K562 (cell line): ENCODE measurements around the gene RTL10. TPM values are rescaled to one million over a fixed set of nuclear protein-coding genes. Genes with fewer than 3 reads are reported as not detected.

Experiments
- BHLHE40 ChIP-seq: IDR thresholded peaks from 2 replicates; pipeline ENCODE4 v1.6.1; 2011; ENCODE audit warnings: low read length, improper control_type of control experiment
- E2F3 ChIP-seq: fragments of 250-450 bp; sonication (Bioruptor Pico); IDR thresholded peaks from 2 replicates; pipeline ENCODE4 v1.4.0; 2020; ENCODE audit warnings: mild to moderate bottlenecking
- GTF2F1 ChIP-seq: IDR thresholded peaks from 2 replicates; pipeline ENCODE4 v1.6.1; 2011; ENCODE audit warnings: low read depth, low read length, improper control_type of control experiment
- KDM5B ChIP-seq: fragments of 200-600 bp; sonication (generic); IDR thresholded peaks from 2 replicates; pipeline ENCODE4 v1.6.1; 2012; ENCODE audit warnings: low read depth, mild to moderate bottlenecking, moderate library complexity, low read length, control low read depth, inconsistent platforms; ENCODE audit not compliant: insufficient replicate concordance
- NCOA1 ChIP-seq: fragments of 450-650 bp; IDR thresholded peaks from 2 replicates; pipeline ENCODE4 v1.6.1; 2016; ENCODE audit warnings: low read depth
- RFX1 ChIP-seq: fragments of 450-650 bp; IDR thresholded peaks from 2 replicates; pipeline ENCODE4 v1.6.1; 2016; ENCODE audit warnings: mild to moderate bottlenecking, moderate library complexity
- YY1 ChIP-seq, 3 experiments: IDR thresholded peaks; 2 replicates each; pipeline ENCODE4 v1.6.1; 2011; ENCODE audit warnings: low read length in 2 of 3, mild to moderate bottlenecking in 2 of 3, moderate library complexity in 2 of 3, borderline replicate concordance in 1 of 3, control low read depth in 1 of 3, low read depth in 1 of 3; ENCODE audit not compliant: insufficient read depth in 3 of 3, insufficient replicate concordance in 2 of 3, control insufficient read depth in 1 of 3, insufficient read length in 1 of 3; ENCODE audit errors: extremely low read depth in 1 of 3
- ZKSCAN8 ChIP-seq: fragments of 200-800 bp; sonication (Bioruptor generic); IDR thresholded peaks from 2 replicates; pipeline ENCODE4 v1.6.1; 2016; ENCODE audit warnings: missing genetic modification characterization, missing compliant biosample characterization
- ZNF224 ChIP-seq: sonication (generic); formaldehyde crosslinking; IDR thresholded peaks from 2 replicates; pipeline ENCODE4 v1.8.0; 2022; ENCODE audit warnings: mild to moderate bottlenecking, missing genetic modification reagents
- ZNF239 ChIP-seq: fragments of 250-450 bp; sonication (Bioruptor Pico); IDR thresholded peaks from 2 replicates; pipeline ENCODE4 v1.4.0; 2020; ENCODE audit warnings: mild to moderate bottlenecking
- ZNF57 ChIP-seq: fragments of 450-650 bp; formaldehyde crosslinking; IDR thresholded peaks from 2 replicates; pipeline ENCODE4 v1.4.0; 2020; ENCODE audit warnings: mild to moderate bottlenecking, moderate library complexity
- polyA plus RNA-seq, 8 experiments: library from polyadenylated mRNA; depleted of rRNA in 4 of 8; stranded (reverse) in 5 of 8; unstranded in 3 of 8; fragments of >200 nt; fragmentation: Nextera tagmentation in 2 of 8; fragmentation: Illumina TruSeq in 1 of 8; extraction: Ambion mirVana in 2 of 8; extraction: Trizol in 1 of 8; gene quantifications; 2 replicates each; pipeline versions ENCODE4 v1.2.1 to v1.2.3, GENCODE V29; 2011 to 2014; ENCODE audit warnings: inconsistent platforms in 1 of 8, missing spikeins in 1 of 8
- total RNA-seq, 7 experiments: library from RNA; depleted of rRNA in 6 of 7; stranded (reverse); fragments of >200 nt in 6 of 7; fragmentation: Illumina TruSeq in 2 of 7; extraction: Trizol in 2 of 7; gene quantifications; 2 replicates each; pipeline versions ENCODE4 v1.2.1 to v1.2.3, GENCODE V29; 2011 to 2021; ENCODE audit warnings: low replicate concordance in 1 of 7
- TF ChIP-seq, protein P1 (sequence below): fragments of 250-450 bp; sonication (Bioruptor Pico); IDR thresholded peaks from 2 replicates; pipeline ENCODE4 v1.4.0; 2020; ENCODE audit warnings: mild to moderate bottlenecking
- TF ChIP-seq, protein P2 (sequence below): fragments of 250-450 bp; sonication (Bioruptor Pico); IDR thresholded peaks from 2 replicates; pipeline ENCODE4 v1.4.0; 2020

The RTL10 gene
- total and polyA plus RNA-seq, 9 of the 15 experiments (the other 6 are each of a cell fraction or from before 2014, with no cell fraction given): 19.8 to 75.5 (median 32.5) TPM

DNA sequence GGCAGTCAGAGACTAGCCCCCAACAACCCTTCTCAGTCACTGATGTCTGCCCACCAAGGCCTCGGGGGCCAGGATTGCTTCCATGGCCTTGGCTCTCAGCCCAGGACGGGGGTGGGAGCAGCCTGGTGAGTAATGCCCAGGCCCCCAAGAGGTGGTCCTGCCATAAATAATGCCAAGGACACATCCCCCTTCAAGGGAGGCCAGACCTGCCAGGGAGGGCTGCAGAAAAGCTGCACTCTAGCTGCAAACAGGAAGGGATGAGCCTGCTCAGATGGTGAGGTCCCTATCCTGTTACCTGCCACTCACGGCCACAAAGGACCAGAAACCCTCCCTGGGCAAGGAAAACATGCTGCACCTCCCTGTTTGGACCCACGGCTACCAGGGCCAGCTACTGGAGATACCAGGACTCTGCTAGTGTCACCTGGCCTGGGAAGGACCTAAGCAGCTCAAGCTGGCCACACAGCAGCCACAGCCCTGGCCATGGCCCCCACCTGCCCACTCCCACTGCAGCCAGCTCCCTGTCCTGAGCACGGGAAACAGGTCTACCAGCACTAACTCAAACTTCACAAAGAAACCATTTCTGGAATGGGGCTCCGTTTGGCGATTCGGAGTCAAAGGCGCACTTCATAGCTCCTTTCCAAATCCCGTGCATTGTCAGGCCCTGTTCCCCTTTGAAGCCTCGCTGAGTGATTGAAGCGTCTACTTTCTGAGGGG, 12.1 kb downstream of the RTL10 start (continued):
- no peak for TF ChIP-seq ZNF224 (CRISPR knock-in tag)
- TF ChIP-seq, protein P1, sequence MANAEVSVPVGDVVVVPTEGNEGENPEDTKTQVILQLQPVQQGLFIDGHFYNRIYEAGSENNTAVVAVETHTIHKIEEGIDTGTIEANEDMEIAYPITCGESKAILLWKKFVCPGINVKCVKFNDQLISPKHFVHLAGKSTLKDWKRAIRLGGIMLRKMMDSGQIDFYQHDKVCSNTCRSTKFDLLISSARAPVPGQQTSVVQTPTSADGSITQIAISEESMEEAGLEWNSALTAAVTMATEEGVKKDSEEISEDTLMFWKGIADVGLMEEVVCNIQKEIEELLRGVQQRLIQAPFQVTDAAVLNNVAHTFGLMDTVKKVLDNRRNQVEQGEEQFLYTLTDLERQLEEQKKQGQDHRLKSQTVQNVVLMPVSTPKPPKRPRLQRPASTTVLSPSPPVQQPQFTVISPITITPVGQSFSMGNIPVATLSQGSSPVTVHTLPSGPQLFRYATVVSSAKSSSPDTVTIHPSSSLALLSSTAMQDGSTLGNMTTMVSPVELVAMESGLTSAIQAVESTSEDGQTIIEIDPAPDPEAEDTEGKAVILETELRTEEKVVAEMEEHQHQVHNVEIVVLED (CRISPR knock-in tag): no peak
- TF ChIP-seq ZNF239 (CRISPR knock-in tag): no peak
- no peak for TF ChIP-seq RFX1
- TF ChIP-seq NCOA1: no peak
- TF ChIP-seq GTF2F1: peak; percentile 32; the same call in 1 of the 2 replicates
- no peak for TF ChIP-seq ZKSCAN8
- TF ChIP-seq KDM5B: no peak
- TF ChIP-seq, protein P2, sequence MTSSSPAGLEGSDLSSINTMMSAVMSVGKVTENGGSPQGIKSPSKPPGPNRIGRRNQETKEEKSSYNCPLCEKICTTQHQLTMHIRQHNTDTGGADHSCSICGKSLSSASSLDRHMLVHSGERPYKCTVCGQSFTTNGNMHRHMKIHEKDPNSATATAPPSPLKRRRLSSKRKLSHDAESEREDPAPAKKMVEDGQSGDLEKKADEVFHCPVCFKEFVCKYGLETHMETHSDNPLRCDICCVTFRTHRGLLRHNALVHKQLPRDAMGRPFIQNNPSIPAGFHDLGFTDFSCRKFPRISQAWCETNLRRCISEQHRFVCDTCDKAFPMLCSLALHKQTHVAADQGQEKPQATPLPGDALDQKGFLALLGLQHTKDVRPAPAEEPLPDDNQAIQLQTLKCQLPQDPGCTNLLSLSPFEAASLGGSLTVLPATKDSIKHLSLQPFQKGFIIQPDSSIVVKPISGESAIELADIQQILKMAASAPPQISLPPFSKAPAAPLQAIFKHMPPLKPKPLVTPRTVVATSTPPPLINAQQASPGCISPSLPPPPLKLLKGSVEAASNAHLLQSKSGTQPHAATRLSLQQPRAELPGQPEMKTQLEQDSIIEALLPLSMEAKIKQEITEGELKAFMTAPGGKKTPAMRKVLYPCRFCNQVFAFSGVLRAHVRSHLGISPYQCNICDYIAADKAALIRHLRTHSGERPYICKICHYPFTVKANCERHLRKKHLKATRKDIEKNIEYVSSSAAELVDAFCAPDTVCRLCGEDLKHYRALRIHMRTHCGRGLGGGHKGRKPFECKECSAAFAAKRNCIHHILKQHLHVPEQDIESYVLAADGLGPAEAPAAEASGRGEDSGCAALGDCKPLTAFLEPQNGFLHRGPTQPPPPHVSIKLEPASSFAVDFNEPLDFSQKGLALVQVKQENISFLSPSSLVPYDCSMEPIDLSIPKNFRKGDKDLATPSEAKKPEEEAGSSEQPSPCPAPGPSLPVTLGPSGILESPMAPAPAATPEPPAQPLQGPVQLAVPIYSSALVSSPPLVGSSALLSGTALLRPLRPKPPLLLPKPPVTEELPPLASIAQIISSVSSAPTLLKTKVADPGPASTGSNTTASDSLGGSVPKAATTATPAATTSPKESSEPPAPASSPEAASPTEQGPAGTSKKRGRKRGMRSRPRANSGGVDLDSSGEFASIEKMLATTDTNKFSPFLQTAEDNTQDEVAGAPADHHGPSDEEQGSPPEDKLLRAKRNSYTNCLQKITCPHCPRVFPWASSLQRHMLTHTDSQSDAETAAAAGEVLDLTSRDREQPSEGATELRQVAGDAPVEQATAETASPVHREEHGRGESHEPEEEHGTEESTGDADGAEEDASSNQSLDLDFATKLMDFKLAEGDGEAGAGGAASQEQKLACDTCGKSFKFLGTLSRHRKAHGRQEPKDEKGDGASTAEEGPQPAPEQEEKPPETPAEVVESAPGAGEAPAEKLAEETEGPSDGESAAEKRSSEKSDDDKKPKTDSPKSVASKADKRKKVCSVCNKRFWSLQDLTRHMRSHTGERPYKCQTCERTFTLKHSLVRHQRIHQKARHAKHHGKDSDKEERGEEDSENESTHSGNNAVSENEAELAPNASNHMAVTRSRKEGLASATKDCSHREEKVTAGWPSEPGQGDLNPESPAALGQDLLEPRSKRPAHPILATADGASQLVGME: no peak
- TF ChIP-seq BHLHE40: peak; percentile 12; the same call in 1 of the 2 replicates
- TF ChIP-seq E2F3 (CRISPR knock-in tag): peak; percentile 24; the same call in 1 of the 2 replicates
- TF ChIP-seq YY1 (IDR thresholded peaks at IDR 0.05; ENCODE audit: borderline replicate concordance in 1 of 3, control insufficient read depth in 1 of 3, extremely low read depth in 1 of 3, insufficient read depth in 3 of 3, insufficient read length in 1 of 3, insufficient replicate concordance in 2 of 3, low read depth in 1 of 3, low read length in 2 of 3): peak in 1 of 3 experiments; percentile 7
- TF ChIP-seq ZNF57: no peak
